Naive B cell (primary cell): ENCODE data around the gene UBTD1. TPM values are rescaled to one million over a fixed set of nuclear protein-coding genes. Genes with fewer than 3 reads are reported as not detected.
"Not testable (repeated sequence)": the region's sequence is repeated elsewhere in the genome, so short reads cannot be mapped to it uniquely, and the experiment has no call there.

ENCODE experiments used
- ATAC-seq, 2 donors: fragments of 150-1000 bp; cut with Tn5 transposase; 2 replicates each; pipeline ENCODE4 v1.10.0; 2021; ENCODE audit warnings: low read depth in 2 of 2, mild to moderate bottlenecking in 2 of 2, moderate library complexity in 2 of 2
- DNase-seq: peaks from one replicate; pipeline ENCODE4 v3.0.0; 2022
- H3K27ac Mint-ChIP-seq, 6 donors: one replicate each; pipeline ENCODE4 v1.8.0; 2020 to 2022; ENCODE audit warnings: mild to moderate bottlenecking in 6 of 6, mixed read lengths in 6 of 6, moderate library complexity in 5 of 6, inconsistent platforms in 2 of 6
- H3K27me3 Mint-ChIP-seq, 3 donors: one replicate each; pipeline ENCODE4 v1.8.0; 2021 to 2022; ENCODE audit warnings: mixed read lengths in 3 of 3, mild to moderate bottlenecking in 1 of 3
- H3K36me3 Mint-ChIP-seq, 2 donors: one replicate each; pipeline ENCODE4 v1.8.0; 2020 to 2022; ENCODE audit warnings: mixed read lengths in 2 of 2, inconsistent platforms in 1 of 2, mild to moderate bottlenecking in 1 of 2
- H3K4me1 Mint-ChIP-seq, 3 donors: one replicate each; pipeline ENCODE4 v1.8.0; 2020 to 2022; ENCODE audit warnings: mixed read lengths in 3 of 3, inconsistent platforms in 1 of 3, mild to moderate bottlenecking in 1 of 3, moderate library complexity in 1 of 3
- H3K4me3 Mint-ChIP-seq, 8 donors: one replicate each; pipeline ENCODE4 v1.8.0; 2020 to 2022; ENCODE audit warnings: mild to moderate bottlenecking in 8 of 8, mixed read lengths in 8 of 8, moderate library complexity in 8 of 8, inconsistent platforms in 2 of 8
- H3K9me3 Mint-ChIP-seq, 7 donors: one replicate each; pipeline ENCODE4 v1.8.0; 2020 to 2022; ENCODE audit warnings: mixed read lengths in 7 of 7, mild to moderate bottlenecking in 5 of 7, inconsistent platforms in 2 of 7, moderate library complexity in 1 of 7
- polyA plus RNA-seq, 6 donors: library from polyadenylated mRNA; unstranded; fragments of 300-500 nt; fragmentation: Illumina TruSeq; gene quantifications; one replicate each; pipeline ENCODE4 v1.2.3, GENCODE V29; 2021; ENCODE audit warnings: low read depth in 6 of 6

UBTD1 gene
- polyA plus RNA-seq, 6 donors from 2014 or later = 0.60 to 1.2 (median 1.0) TPM; not detected in 1

GRCh38 chr10:97572214-97572989, 73.7 kb downstream of the UBTD1 start, which contains the start of gene ANKRD2:
Gene ANKRD2, plus strand, starts transcription at chr10:97572779. Its CDS starts 10 bp downstream, at chr10:97572789.
- H3K4me3 Mint-ChIP-seq = no peak within 1 kb of the TSS
- no peaks in the 10 kb centered on the region for H3K9me3 Mint-ChIP-seq
- ATAC-seq (peak; percentile 68 to 77), DNase-seq (peak; percentile 36)
- H3K4me1 Mint-ChIP-seq = no peaks in the 10 kb centered on the region
- H3K27ac Mint-ChIP-seq = no peak within 1 kb of the TSS
- no peaks in the 10 kb centered on the region for H3K36me3 Mint-ChIP-seq
- peaks cover 0 to 4% (median 0%) of the 10 kb centered on the region in 3 donors for H3K27me3 Mint-ChIP-seq

GRCh38 chr10:97573021-97573420, 74.3 kb downstream of the UBTD1 start:
- H3K27me3 Mint-ChIP-seq = peaks cover 0 to 4% (median 0%) of the 10 kb centered on the region in 3 donors
- H3K9me3 Mint-ChIP-seq = no peaks in the 10 kb centered on the region
- no peak overlapping the region for H3K27ac Mint-ChIP-seq
- no peaks in the 10 kb centered on the region for H3K36me3 Mint-ChIP-seq
- H3K4me1 Mint-ChIP-seq = no peaks in the 10 kb centered on the region
- DNase-seq (no peak), ATAC-seq (no peak)
- no peak overlapping the region for H3K4me3 Mint-ChIP-seq

- H3K9me3 Mint-ChIP-seq = no peaks in the 10 kb centered on the region
- H3K27me3 Mint-ChIP-seq = peaks cover 0 to 4% (median 0%) of the 10 kb centered on the region in 3 donors
- peak overlapping the region in 1 of 8 donors; percentile 21 for H3K4me3 Mint-ChIP-seq
- no peak for DNase-seq
- no peaks in the 10 kb centered on the region for H3K36me3 Mint-ChIP-seq
- no peak overlapping the region for H3K27ac Mint-ChIP-seq
- ATAC-seq = no peak
- no peaks in the 10 kb centered on the region for H3K4me1 Mint-ChIP-seq
Measured at GRCh38 chr10:97573672-97574071, 74.9 kb downstream of the UBTD1 start.

- DNase-seq = no peak
- Mint-ChIP-seq H3K27me3 (peaks cover 0 to 4% (median 0%) of the 10 kb centered on the region in 3 donors), H3K4me3 (no peak overlapping the region), H3K27ac (no peak overlapping the region), H3K9me3 (no peaks in the 10 kb centered on the region), H3K36me3 (no peaks in the 10 kb centered on the region), H3K4me1 (no peaks in the 10 kb centered on the region)
- ATAC-seq = no peak
Measured at GRCh38 chr10:97574374-97575126, 75.8 kb downstream of the UBTD1 start.

- H3K4me3 Mint-ChIP-seq = no peak overlapping the region
- no peak for ATAC-seq
Measured at GRCh38 chr10:97575127-97575668, 76.5 kb downstream of the UBTD1 start.

GRCh38 chr10:97576487-97576886, 77.8 kb downstream of the UBTD1 start:
- ATAC-seq, H3K36me3 Mint-ChIP-seq, H3K27ac Mint-ChIP-seq, H3K4me3 Mint-ChIP-seq, H3K27me3 Mint-ChIP-seq, H3K9me3 Mint-ChIP-seq, H3K4me1 Mint-ChIP-seq, DNase-seq: not testable (repeated sequence)

More at GRCh38 chr10:97575127-97575668, 76.5 kb downstream of the UBTD1 start:
- H3K4me1 Mint-ChIP-seq = no peaks in the 10 kb centered on the region
- no peak overlapping the region for H3K27ac Mint-ChIP-seq
- no peaks in the 10 kb centered on the region for H3K9me3 Mint-ChIP-seq
- no peak for DNase-seq
- peaks cover 0 to 4% (median 0%) of the 10 kb centered on the region in 3 donors for H3K27me3 Mint-ChIP-seq
- no peaks in the 10 kb centered on the region for H3K36me3 Mint-ChIP-seq

- DNase-seq (no peak), ATAC-seq (no peak)
- H3K4me3 Mint-ChIP-seq = no peak overlapping the region
- no peaks in the 10 kb centered on the region for H3K4me1 Mint-ChIP-seq
- peak overlapping the region in 1 of 6 donors; percentile 50 for H3K27ac Mint-ChIP-seq
- H3K27me3 Mint-ChIP-seq = peaks cover 0 to 4% (median 0%) of the 10 kb centered on the region in 3 donors
- no peaks in the 10 kb centered on the region for H3K9me3 Mint-ChIP-seq
- no peaks in the 10 kb centered on the region for H3K36me3 Mint-ChIP-seq
Measured at GRCh38 chr10:97577701-97578100, 79.0 kb downstream of the UBTD1 start.

- Mint-ChIP-seq H3K27me3 (peaks cover 0 to 4% (median 0%) of the 10 kb centered on the region in 3 donors), H3K9me3 (no peaks in the 10 kb centered on the region), H3K4me3 (no peak overlapping the region), H3K4me1 (no peaks in the 10 kb centered on the region), H3K27ac (peak overlapping the region in 1 of 6 donors; percentile 50), H3K36me3 (no peaks in the 10 kb centered on the region)
- no peak for ATAC-seq
- DNase-seq = no peak
Measured at GRCh38 chr10:97578171-97578844, 79.6 kb downstream of the UBTD1 start.

- peaks cover 0 to 9% (median 5%) of the 10 kb centered on the region in 3 donors for H3K27me3 Mint-ChIP-seq
- H3K4me3 Mint-ChIP-seq = peak overlapping the region in 1 of 8 donors; percentile 31
- H3K36me3 Mint-ChIP-seq = no peaks in the 10 kb centered on the region
- H3K27ac Mint-ChIP-seq = no peak overlapping the region
- H3K4me1 Mint-ChIP-seq = no peaks in the 10 kb centered on the region
- DNase-seq = no peak
- no peak for ATAC-seq
- no peaks in the 10 kb centered on the region for H3K9me3 Mint-ChIP-seq
Measured at GRCh38 chr10:97580421-97581367, 82.0 kb downstream of the UBTD1 start.

- Mint-ChIP-seq H3K36me3 (no peaks in the 10 kb centered on the region), H3K4me3 (no peak overlapping the region), H3K27ac (no peak overlapping the region), H3K9me3 (no peaks in the 10 kb centered on the region), H3K27me3 (peaks cover 0 to 7% (median 5%) of the 10 kb centered on the region in 3 donors), H3K4me1 (no peaks in the 10 kb centered on the region)
- DNase-seq = no peak
- ATAC-seq = no peak
Measured at GRCh38 chr10:97582169-97582568, 83.4 kb downstream of the UBTD1 start.

- Mint-ChIP-seq H3K4me3 (no peak overlapping the region), H3K27ac (no peak overlapping the region), H3K9me3 (no peaks in the 10 kb centered on the region), H3K27me3 (peaks cover 0 to 7% (median 5%) of the 10 kb centered on the region in 3 donors), H3K4me1 (no peaks in the 10 kb centered on the region), H3K36me3 (no peaks in the 10 kb centered on the region)
- DNase-seq (no peak), ATAC-seq (no peak)
Measured at GRCh38 chr10:97583476-97583875, 84.8 kb downstream of the UBTD1 start.

GRCh38 chr10:97584060-97584797, 85.5 kb downstream of the UBTD1 start, which contains the start of gene HOGA1:
Gene HOGA1, plus strand, starts transcription at chr10:97584389. Its CDS starts 315 bp downstream, at chr10:97584704.
- DNase-seq = no peak
- ATAC-seq = no peak
- Mint-ChIP-seq H3K36me3 (no peaks in the 10 kb centered on the region), H3K4me3 (no peak within 1 kb of the TSS), H3K27ac (no peak within 1 kb of the TSS), H3K27me3 (peaks cover 0 to 7% (median 5%) of the 10 kb centered on the region in 3 donors), H3K4me1 (no peaks in the 10 kb centered on the region), H3K9me3 (no peaks in the 10 kb centered on the region)
